ENCODE measurements around the gene CCM2L. TPM values are rescaled to one million over a fixed set of nuclear protein-coding genes. Genes with fewer than 3 reads are reported as not detected.

CCM2L gene
- total RNA-seq, 2 experiments from 2014 or later: not detected

GRCh38 chr20:31974951-31975487 is 35.2 kb upstream of the CCM2L start:
- ATAC-seq (no peak), DNase-seq (no peak)
- Mint-ChIP-seq H3K4me3 (no peak overlapping the region), H3K36me3 (ENCODE audit: low read depth) (no peaks in the 10 kb centered on the region), H3K4me1 (ENCODE audit: low read depth) (no peaks in the 10 kb centered on the region), H3K27me3 (peaks cover 26% of the 10 kb centered on the region), H3K9me3 (no peaks in the 10 kb centered on the region), H3K27ac (no peak overlapping the region)
- intact Hi-C loops (cut with micrococcal nuclease): no loop called here
- POLR2A ChIA-PET: no interaction called here
- CTCF ChIA-PET: interaction anchor here (1.2 kb wide), 1 partner anchor 23 kb away, joined by 4 read pairs; the partner anchor contains the start of gene PDRG1
- TF ChIP-seq, protein P1, sequence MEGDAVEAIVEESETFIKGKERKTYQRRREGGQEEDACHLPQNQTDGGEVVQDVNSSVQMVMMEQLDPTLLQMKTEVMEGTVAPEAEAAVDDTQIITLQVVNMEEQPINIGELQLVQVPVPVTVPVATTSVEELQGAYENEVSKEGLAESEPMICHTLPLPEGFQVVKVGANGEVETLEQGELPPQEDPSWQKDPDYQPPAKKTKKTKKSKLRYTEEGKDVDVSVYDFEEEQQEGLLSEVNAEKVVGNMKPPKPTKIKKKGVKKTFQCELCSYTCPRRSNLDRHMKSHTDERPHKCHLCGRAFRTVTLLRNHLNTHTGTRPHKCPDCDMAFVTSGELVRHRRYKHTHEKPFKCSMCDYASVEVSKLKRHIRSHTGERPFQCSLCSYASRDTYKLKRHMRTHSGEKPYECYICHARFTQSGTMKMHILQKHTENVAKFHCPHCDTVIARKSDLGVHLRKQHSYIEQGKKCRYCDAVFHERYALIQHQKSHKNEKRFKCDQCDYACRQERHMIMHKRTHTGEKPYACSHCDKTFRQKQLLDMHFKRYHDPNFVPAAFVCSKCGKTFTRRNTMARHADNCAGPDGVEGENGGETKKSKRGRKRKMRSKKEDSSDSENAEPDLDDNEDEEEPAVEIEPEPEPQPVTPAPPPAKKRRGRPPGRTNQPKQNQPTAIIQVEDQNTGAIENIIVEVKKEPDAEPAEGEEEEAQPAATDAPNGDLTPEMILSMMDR (IDR thresholded peaks at IDR 0.05): no peak

GRCh38 chr20:31975874-31976273 is 34.4 kb upstream of the CCM2L start:
- intact Hi-C loops (cut with micrococcal nuclease): no loop called here
- POLR2A ChIA-PET: no interaction called here
- CTCF ChIA-PET: interaction anchor here (1.2 kb wide), 1 partner anchor 24 kb away, joined by 4 read pairs; the partner anchor contains the start of gene PDRG1
- DNase-seq (no peak), ATAC-seq (no peak)
- no peaks in the 10 kb centered on the region for H3K36me3 Mint-ChIP-seq (ENCODE audit: low read depth)
- no peaks in the 10 kb centered on the region for H3K4me1 Mint-ChIP-seq (ENCODE audit: low read depth)
- TF ChIP-seq, protein P1 (IDR thresholded peaks at IDR 0.05): no peak
- no peak overlapping the region for H3K4me3 Mint-ChIP-seq
- H3K9me3 Mint-ChIP-seq: no peaks in the 10 kb centered on the region
- H3K27me3 Mint-ChIP-seq: peaks cover 22% of the 10 kb centered on the region
- H3K27ac Mint-ChIP-seq: no peak overlapping the region

DNA sequence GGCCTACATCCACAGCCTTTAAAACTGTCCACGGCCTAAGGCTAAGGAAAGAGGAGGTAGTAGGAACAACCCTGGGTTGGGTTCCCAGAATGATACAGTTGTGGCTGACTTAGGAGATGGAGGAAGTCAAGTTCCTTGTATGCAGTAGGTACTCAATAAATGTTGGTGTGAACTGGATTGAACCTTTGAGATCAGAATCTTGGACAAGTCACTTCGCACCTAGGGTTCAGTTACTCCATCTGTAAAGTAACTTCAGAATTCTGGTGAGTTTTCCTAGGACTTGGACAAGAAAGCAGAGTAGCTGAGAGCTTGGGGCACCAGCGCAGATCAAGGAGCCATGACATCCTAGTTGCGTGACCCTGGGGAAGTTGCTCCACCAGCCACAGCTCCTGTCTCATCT is 33.2 kb upstream of the CCM2L start:
- Mint-ChIP-seq H3K4me3 (no peak overlapping the region), H3K4me1 (ENCODE audit: low read depth) (no peaks in the 10 kb centered on the region), H3K36me3 (ENCODE audit: low read depth) (no peaks in the 10 kb centered on the region), H3K27ac (no peak overlapping the region), H3K27me3 (peaks cover 21% of the 10 kb centered on the region), H3K9me3 (no peaks in the 10 kb centered on the region)
- DNase-seq (no peak), ATAC-seq (no peak)
- TF ChIP-seq, protein P1 (IDR thresholded peaks at IDR 0.05): no peak
- POLR2A ChIA-PET: interaction anchor here (0.7 kb wide), 1 partner anchor 652 kb away, joined by 6 read pairs; no protein-coding TSS in a partner anchor
- CTCF ChIA-PET: no interaction called here
- intact Hi-C loops (cut with micrococcal nuclease): no loop called here

GRCh38 chr20:31979713-31980426 is 30.4 kb upstream of the CCM2L start:
- CTCF ChIA-PET: no interaction called here
- H3K27me3 Mint-ChIP-seq: peaks cover 16% of the 10 kb centered on the region
- intact Hi-C loops (cut with micrococcal nuclease): no loop called here

DNA sequence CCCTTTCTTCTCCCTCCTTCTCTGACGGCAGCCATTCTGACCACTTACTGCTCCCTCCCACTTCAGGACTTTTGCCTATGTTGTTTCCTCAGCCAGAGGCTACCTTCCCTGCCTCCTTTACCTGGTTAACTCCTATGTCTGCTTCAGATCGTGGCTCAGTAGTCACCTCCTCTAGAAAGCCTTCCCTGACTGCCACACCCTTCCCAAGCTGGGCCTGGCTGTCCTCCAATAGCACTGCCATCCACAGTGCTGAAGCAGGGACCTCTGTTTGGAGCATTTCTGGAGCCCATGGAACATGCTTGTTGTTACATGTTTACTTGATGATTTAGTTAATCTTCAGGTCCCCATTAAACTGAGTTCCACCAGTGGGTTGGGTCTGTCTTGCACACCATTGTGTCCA is 28.5 kb upstream of the CCM2L start:
- TF ChIP-seq, protein P1 (IDR thresholded peaks at IDR 0.05): no peak
- ATAC-seq: no peak
- H3K4me1 Mint-ChIP-seq (ENCODE audit: low read depth): no peaks in the 10 kb centered on the region

More at GRCh38 chr20:31979713-31980426, 30.4 kb upstream of the CCM2L start:
- TF ChIP-seq, protein P1 (IDR thresholded peaks at IDR 0.05): no peak
- Mint-ChIP-seq H3K9me3 (no peaks in the 10 kb centered on the region), H3K4me3 (no peak overlapping the region), H3K4me1 (ENCODE audit: low read depth) (no peaks in the 10 kb centered on the region), H3K27ac (no peak overlapping the region), H3K36me3 (ENCODE audit: low read depth) (no peaks in the 10 kb centered on the region)
- DNase-seq: no peak
- ATAC-seq: no peak
- POLR2A ChIA-PET: interaction anchor here (0.6 to 0.8 kb wide), 2 partner anchors 10 to 305 kb away, joined by 3 to 4 read pairs; no protein-coding TSS in a partner anchor

More for the DNA sequence above, 28.5 kb upstream of the CCM2L start:
- ChIA-PET CTCF (no interaction called here), POLR2A (no interaction called here)
- intact Hi-C loops (cut with micrococcal nuclease): no loop called here
- no peaks in the 10 kb centered on the region for H3K9me3 Mint-ChIP-seq
- no peak overlapping the region for H3K4me3 Mint-ChIP-seq
- H3K27me3 Mint-ChIP-seq: peaks cover 11% of the 10 kb centered on the region
- H3K27ac Mint-ChIP-seq: no peak overlapping the region
- H3K36me3 Mint-ChIP-seq (ENCODE audit: low read depth): no peaks in the 10 kb centered on the region
- no peak for DNase-seq
